WTC11 (cell line): ENCODE measurements around the gene CD207. TPM values are rescaled to one million over a fixed set of nuclear protein-coding genes. Genes with fewer than 3 reads are reported as not detected.
A peak's percentile ranks its signal among the peaks of the same experiment; 100 is the strongest.

Experiments used
- CREM ChIP-seq: sonication (generic); formaldehyde crosslinking; IDR thresholded peaks from 2 replicates; pipeline ENCODE4 v1.8.1; 2022; ENCODE audit warnings: mild to moderate bottlenecking, missing genetic modification reagents, moderate library complexity
- FOXP1 ChIP-seq: sonication (generic); formaldehyde crosslinking; IDR thresholded peaks from 2 replicates; pipeline ENCODE4 v1.8.0; 2022; ENCODE audit warnings: missing genetic modification reagents, mild to moderate bottlenecking, moderate library complexity, borderline replicate concordance
- GABPB1 ChIP-seq: sonication (generic); formaldehyde crosslinking; IDR thresholded peaks from 2 replicates; pipeline ENCODE4 v1.8.1; 2023; ENCODE audit warnings: mild to moderate bottlenecking, missing genetic modification reagents
- GRHL2 ChIP-seq: fragments of 250-450 bp; sonication (Bioruptor Pico); IDR thresholded peaks from 2 replicates; pipeline ENCODE4 v1.8.0; 2022; ENCODE audit warnings: mild to moderate bottlenecking, moderate library complexity; ENCODE audit not compliant: insufficient replicate concordance, severe bottlenecking
- HMGXB4 ChIP-seq: sonication (generic); formaldehyde crosslinking; IDR thresholded peaks from 2 replicates; pipeline ENCODE4 v1.8.1; 2023; ENCODE audit warnings: mild to moderate bottlenecking, moderate library complexity, missing genetic modification reagents
- JUN ChIP-seq: sonication (generic); formaldehyde crosslinking; IDR thresholded peaks from 2 replicates; pipeline ENCODE4 v1.8.0; 2023; ENCODE audit warnings: mild to moderate bottlenecking, missing genetic modification reagents
- KAT7 ChIP-seq: sonication (generic); formaldehyde crosslinking; IDR thresholded peaks from 2 replicates; pipeline ENCODE4 v1.8.1; 2023; ENCODE audit warnings: missing genetic modification reagents, mild to moderate bottlenecking, borderline replicate concordance
- MAX ChIP-seq: sonication (generic); formaldehyde crosslinking; IDR thresholded peaks from 2 replicates; pipeline ENCODE4 v1.8.0; 2022; ENCODE audit warnings: mild to moderate bottlenecking, missing genetic modification reagents
- MXD4 ChIP-seq: fragments of 250-450 bp; sonication (Bioruptor Pico); IDR thresholded peaks from 2 replicates; pipeline ENCODE4 v1.8.0; 2021; ENCODE audit warnings: mild to moderate bottlenecking, moderate library complexity, borderline replicate concordance
- PRDM15 ChIP-seq: sonication (generic); formaldehyde crosslinking; IDR thresholded peaks from 2 replicates; pipeline ENCODE4 v1.8.0; 2022; ENCODE audit warnings: missing genetic modification reagents
- PREB ChIP-seq: sonication (generic); formaldehyde crosslinking; IDR thresholded peaks from 2 replicates; pipeline ENCODE4 v1.8.1; 2022; ENCODE audit warnings: mild to moderate bottlenecking, missing genetic modification reagents, moderate library complexity, borderline replicate concordance
- PRRX2 ChIP-seq: fragments of 250-450 bp; sonication (Bioruptor Pico); IDR thresholded peaks from 2 replicates; pipeline ENCODE4 v1.8.0; 2021; ENCODE audit warnings: mild to moderate bottlenecking
- RELA ChIP-seq: sonication (generic); formaldehyde crosslinking; IDR thresholded peaks from 2 replicates; pipeline ENCODE4 v1.8.1; 2022; ENCODE audit warnings: missing genetic modification reagents, mild to moderate bottlenecking, borderline replicate concordance
- SP1 ChIP-seq: sonication (generic); formaldehyde crosslinking; conservative IDR thresholded peaks from 2 replicates; pipeline ENCODE4 v1.8.1; 2022; ENCODE audit warnings: missing genetic modification reagents
- TEAD1 ChIP-seq: sonication (generic); formaldehyde crosslinking; IDR thresholded peaks from 2 replicates; pipeline ENCODE4 v1.8.0; 2022; ENCODE audit warnings: mild to moderate bottlenecking, missing genetic modification reagents
- TP53 ChIP-seq: sonication (generic); formaldehyde crosslinking; IDR thresholded peaks from 2 replicates; pipeline ENCODE4 v1.8.1; 2023; ENCODE audit warnings: mild to moderate bottlenecking, missing genetic modification reagents
- USF2 ChIP-seq: sonication (generic); formaldehyde crosslinking; IDR thresholded peaks from 2 replicates; pipeline ENCODE4 v1.8.1; 2023; ENCODE audit warnings: mild to moderate bottlenecking, missing genetic modification reagents, moderate library complexity
- ZBTB21 ChIP-seq: sonication (generic); formaldehyde crosslinking; IDR thresholded peaks from 2 replicates; pipeline ENCODE4 v1.8.1; 2023; ENCODE audit warnings: mild to moderate bottlenecking, missing genetic modification reagents, borderline replicate concordance
- ZBTB43 ChIP-seq: sonication (generic); formaldehyde crosslinking; IDR thresholded peaks from 2 replicates; pipeline ENCODE4 v1.8.1; 2023; ENCODE audit warnings: mild to moderate bottlenecking, missing genetic modification reagents
- ZNF232 ChIP-seq: sonication (generic); formaldehyde crosslinking; IDR thresholded peaks from 2 replicates; pipeline ENCODE4 v1.8.0; 2022; ENCODE audit warnings: mild to moderate bottlenecking, missing genetic modification reagents
- ZNF263 ChIP-seq: sonication (generic); formaldehyde crosslinking; IDR thresholded peaks from 2 replicates; pipeline ENCODE4 v1.8.1; 2022; ENCODE audit warnings: low read depth, mild to moderate bottlenecking, moderate library complexity, missing genetic modification reagents
- ZNF416 ChIP-seq: fragments of 250-450 bp; sonication (Bioruptor Pico); IDR thresholded peaks from 2 replicates; pipeline ENCODE4 v1.9.0; 2021; ENCODE audit warnings: mild to moderate bottlenecking, inconsistent platforms
- ZNF423 ChIP-seq: fragments of 250-450 bp; sonication (Bioruptor Pico); IDR thresholded peaks from 2 replicates; pipeline ENCODE4 v2.1.2; 2022; ENCODE audit warnings: mild to moderate bottlenecking, moderate library complexity
- ZNF532 ChIP-seq: fragments of 250-450 bp; sonication (Bioruptor Pico); IDR thresholded peaks from 2 replicates; pipeline ENCODE4 v1.9.0; 2021; ENCODE audit warnings: mild to moderate bottlenecking, borderline replicate concordance
- total RNA-seq: library from RNA; stranded (reverse); gene quantifications from 3 replicates; pipeline ENCODE4 v1.2.3, GENCODE V29; 2021

Gene CD207
- total RNA-seq, 1 experiment from 2014 or later, result not detected

GRCh38 chr2:70790136-70790828 is 45.3 kb downstream of the CD207 start, which contains the start of gene FIGLA (continued):
- no peak for TF ChIP-seq ZNF423 (CRISPR knock-in tag)
- peak; percentile 78 for TF ChIP-seq FOXP1 (CRISPR knock-in tag)
- TF ChIP-seq HMGXB4 (CRISPR knock-in tag), result no peak
- TF ChIP-seq ZBTB21 (CRISPR knock-in tag), result 0 out of 2 replicates have a peak, but pooled peaks have one; percentile 51
- TF ChIP-seq MXD4 (CRISPR knock-in tag), result no peak
- no peak for TF ChIP-seq GABPB1 (CRISPR knock-in tag)
- TF ChIP-seq PRDM15 (CRISPR knock-in tag), result no peak
- 0 out of 2 replicates have a peak, but pooled peaks have one; percentile 20 for TF ChIP-seq TEAD1
- no peak for TF ChIP-seq ZNF532 (CRISPR knock-in tag)
- 0 out of 2 replicates have a peak, but pooled peaks have one; percentile 39 for TF ChIP-seq JUN (CRISPR knock-in tag)
- peak; percentile 18; the same call in 1 of the 2 replicates for TF ChIP-seq RELA
- TF ChIP-seq ZBTB43 (CRISPR knock-in tag), result 0 out of 2 replicates have a peak, but pooled peaks have one; percentile 54
- TF ChIP-seq PREB, result 0 out of 2 replicates have a peak, but pooled peaks have one; percentile 25
- no peak for TF ChIP-seq PRRX2 (CRISPR knock-in tag)
- no peak for TF ChIP-seq ZNF232 (CRISPR knock-in tag)
- TF ChIP-seq MAX (CRISPR knock-in tag), result peak; percentile 77
- TF ChIP-seq ZNF416 (CRISPR knock-in tag), result no peak
- no peak for TF ChIP-seq KAT7
- TF ChIP-seq CREM (CRISPR knock-in tag), result 0 out of 2 replicates have a peak, but pooled peaks have one; percentile 23
- no peak for TF ChIP-seq USF2 (CRISPR knock-in tag)
- TF ChIP-seq ZNF263 (CRISPR knock-in tag), result 0 out of 2 replicates have a peak, but pooled peaks have one; percentile 14
- no peak for TF ChIP-seq GRHL2 (CRISPR knock-in tag)
- 0 out of 2 replicates have a peak, but pooled peaks have one; percentile 17 for TF ChIP-seq SP1
- peak; percentile 16; the same call in 1 of the 2 replicates for TF ChIP-seq TP53
